Activated T-helper 1 cell treated with Interleukin-2 at 50 U/mL for 16 hours (primary cell): ENCODE results near the gene CDH26.

Experiments used
- DNase-seq: peaks from one replicate; pipeline ENCODE4 v3.0.0-alpha.2; 2020; ENCODE audit warnings: low read depth

The CDH26 gene

DNA sequence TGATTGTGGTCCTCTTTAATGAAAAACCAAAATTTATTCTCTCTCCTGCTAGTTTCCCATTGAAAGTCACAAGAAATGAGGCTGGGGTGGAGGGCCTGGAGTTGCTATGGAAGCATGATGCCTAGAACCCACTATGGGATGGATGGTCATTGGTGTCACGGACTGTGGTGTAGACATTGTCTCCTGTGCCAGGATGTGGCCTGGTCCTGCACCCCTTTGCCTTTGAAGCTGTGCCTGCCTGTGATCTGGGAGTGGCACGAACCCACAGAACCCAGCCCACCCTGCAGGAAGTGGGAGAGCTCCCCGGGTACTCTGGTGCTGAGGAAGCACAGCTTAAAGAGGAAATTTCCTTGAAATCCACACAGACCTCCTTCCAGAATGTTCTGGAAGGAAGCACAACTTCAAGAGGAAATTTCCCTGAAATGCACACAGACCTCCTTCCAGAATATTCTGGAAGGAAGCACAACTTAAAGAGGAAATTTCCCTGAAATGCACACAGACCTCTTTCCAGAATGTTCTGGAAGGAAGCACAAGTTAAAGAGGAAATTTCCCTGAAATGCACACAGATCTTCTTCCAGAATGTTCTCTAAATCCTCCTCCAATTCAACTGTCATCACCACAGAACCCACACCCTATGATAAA, 105.6 kb downstream of the CDH26 start:
- no peak for DNase-seq
